Loucy (cell line): ENCODE measurements around the gene SFT2D3.

Experiments
- EZH2phosphoT487 ChIP-seq: fragments of 200-600 bp; IDR thresholded peaks from 2 replicates; pipeline ENCODE4 v1.6.1; 2018; ENCODE audit warnings: antibody characterized with exemption, mild to moderate bottlenecking, moderate library complexity, borderline replicate concordance
- TF ChIP-seq, protein P1 (sequence below): fragments of 200-600 bp; sonication (generic); conservative IDR thresholded peaks from 2 replicates; pipeline ENCODE4 v1.5.1; 2014; ENCODE audit warnings: mild to moderate bottlenecking, antibody characterized with exemption, low read length

DNA sequence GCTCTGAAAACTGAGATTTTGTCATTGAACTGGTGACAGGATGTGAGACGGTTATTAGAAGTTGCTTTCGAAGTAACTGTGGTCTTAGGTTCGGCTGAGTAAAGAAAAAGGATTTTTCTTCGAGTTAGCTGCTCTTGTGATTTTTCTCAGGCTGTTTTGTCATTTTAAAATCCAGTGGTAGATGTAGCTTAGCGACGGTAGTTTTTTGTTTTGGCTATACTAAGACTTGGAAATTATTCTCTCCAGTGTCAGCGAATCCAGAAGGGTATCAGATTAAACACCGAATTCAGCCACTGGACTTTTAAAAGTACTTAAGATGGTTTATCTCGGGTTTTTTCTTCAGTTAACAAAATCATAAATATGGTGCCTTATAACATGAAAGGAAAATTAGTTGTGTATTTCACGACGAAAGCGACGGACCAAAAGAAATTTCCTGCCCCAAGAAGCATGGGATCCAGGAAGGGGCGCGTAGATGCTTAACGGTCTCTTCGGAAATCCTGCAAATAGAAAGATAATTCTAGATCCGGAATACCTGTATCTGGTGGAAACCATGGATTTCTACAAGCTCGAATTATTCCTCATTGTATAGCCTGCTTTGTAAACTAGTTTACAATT is 1.2 kb downstream of the SFT2D3 start:
- TF ChIP-seq, protein P1, sequence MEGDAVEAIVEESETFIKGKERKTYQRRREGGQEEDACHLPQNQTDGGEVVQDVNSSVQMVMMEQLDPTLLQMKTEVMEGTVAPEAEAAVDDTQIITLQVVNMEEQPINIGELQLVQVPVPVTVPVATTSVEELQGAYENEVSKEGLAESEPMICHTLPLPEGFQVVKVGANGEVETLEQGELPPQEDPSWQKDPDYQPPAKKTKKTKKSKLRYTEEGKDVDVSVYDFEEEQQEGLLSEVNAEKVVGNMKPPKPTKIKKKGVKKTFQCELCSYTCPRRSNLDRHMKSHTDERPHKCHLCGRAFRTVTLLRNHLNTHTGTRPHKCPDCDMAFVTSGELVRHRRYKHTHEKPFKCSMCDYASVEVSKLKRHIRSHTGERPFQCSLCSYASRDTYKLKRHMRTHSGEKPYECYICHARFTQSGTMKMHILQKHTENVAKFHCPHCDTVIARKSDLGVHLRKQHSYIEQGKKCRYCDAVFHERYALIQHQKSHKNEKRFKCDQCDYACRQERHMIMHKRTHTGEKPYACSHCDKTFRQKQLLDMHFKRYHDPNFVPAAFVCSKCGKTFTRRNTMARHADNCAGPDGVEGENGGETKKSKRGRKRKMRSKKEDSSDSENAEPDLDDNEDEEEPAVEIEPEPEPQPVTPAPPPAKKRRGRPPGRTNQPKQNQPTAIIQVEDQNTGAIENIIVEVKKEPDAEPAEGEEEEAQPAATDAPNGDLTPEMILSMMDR = no peak
- TF ChIP-seq EZH2phosphoT487 = no peak
